ENCODE results near the gene COQ8B. TPM values are rescaled to one million over a fixed set of nuclear protein-coding genes. Genes with fewer than 3 reads are reported as not detected.

COQ8B gene
- total RNA-seq, 1 donor from 2014 or later = 33.5 TPM

Other genes starting within 250 kb of the COQ8B start
- 0.30 and 0.57 TPM in 2 replicates for gene SPTBN4, start 249.9 kb downstream of the COQ8B start, total RNA-seq
- gene SHKBP1, start 140.0 kb downstream of the COQ8B start, total RNA-seq = 125 and 136 TPM in 2 replicates
- 101 and 104 TPM in 2 replicates for gene LTBP4, start 115.5 kb downstream of the COQ8B start, total RNA-seq
- 18.0 and 27.0 TPM in 2 replicates for gene NUMBL, start 26.2 kb downstream of the COQ8B start, total RNA-seq
- 7.4 and 8.4 TPM in 2 replicates for gene ITPKC, start 226 bp upstream of the COQ8B start, total RNA-seq
- gene ACTMAP, start 33.6 kb upstream of the COQ8B start, total RNA-seq = 13.2 and 14.2 TPM in 2 replicates
- gene SNRPA, start 34.3 kb upstream of the COQ8B start, total RNA-seq = 257 and 267 TPM in 2 replicates
- 0.69 TPM in 1 of 2 replicates, not detected in the other for gene MIA, start 58.6 kb upstream of the COQ8B start, total RNA-seq
- gene RAB4B, start 61.4 kb upstream of the COQ8B start, total RNA-seq = 50.1 and 50.4 TPM in 2 replicates
- gene EGLN2, start 82.3 kb upstream of the COQ8B start, total RNA-seq = 98.5 and 104 TPM in 2 replicates
- gene CYP2A6, start 133.6 kb upstream of the COQ8B start, total RNA-seq = not detected in 2 replicates
- not detected in 2 replicates for gene CYP2A7, start 165.3 kb upstream of the COQ8B start, total RNA-seq